SK-N-SH (cell line): ENCODE results near the gene FAM120B. TPM values are rescaled to one million over a fixed set of nuclear protein-coding genes. Genes with fewer than 3 reads are reported as not detected.

Experiments
- CTCF ChIA-PET: fragments of 300-600, 350-600 bp; formaldehyde crosslinking; extraction: SDS; loops from one replicate; lab custom pipeline; 2021; lab: Yijun Ruan, JAX
- POLR2A ChIA-PET: fragments of 350-600 bp; sonication (Branson Sonifier 250); formaldehyde crosslinking; extraction: SDS; loops from one replicate; lab custom pipeline; 2020; ENCODE audit warnings: antibody characterized with exemption, inconsistent platforms; lab: Yijun Ruan, JAX
- DNase-seq: peaks from one replicate; pipeline ENCODE4 v3.0.0; 2012
- H2AFZ ChIP-seq: fragments of 200-600 bp; sonication (generic); 2 replicates; pipeline ENCODE4 v1.8.1; 2016; ENCODE audit warnings: antibody characterized with exemption, mild to moderate bottlenecking, low read depth
- H3F3A ChIP-seq: fragments of 200-600 bp; sonication (generic); replicated peaks from 2 replicates; pipeline ENCODE3; 2016; ENCODE audit warnings: antibody characterized with exemption, mild to moderate bottlenecking; ENCODE audit not compliant: insufficient read depth
- H3K27ac ChIP-seq, 2 experiments: fragments of 200-500 bp in 1 of 2; fragments of 200-600 bp in 1 of 2; sonication (Bioruptor generic) in 1 of 2; sonication (generic), shearing (Covaris generic) in 1 of 2; 2 replicates each; pipeline versions ENCODE4 v1.5.1 to v1.6.1; 2014 to 2016; ENCODE audit warnings: low read depth in 2 of 2, inconsistent platforms in 1 of 2, low read length in 1 of 2, mild to moderate bottlenecking in 1 of 2, mixed read lengths in 1 of 2
- H3K27me3 ChIP-seq: fragments of 200-600 bp; sonication (generic), shearing (Covaris generic); 2 replicates; pipeline ENCODE4 v1.6.1; 2016; ENCODE audit warnings: mixed run types; ENCODE audit not compliant: insufficient read depth
- H3K36me3 ChIP-seq, 2 experiments: fragments of 200-500 bp in 1 of 2; fragments of 200-600 bp in 1 of 2; sonication (Bioruptor generic) in 1 of 2; sonication (generic) in 1 of 2; replicated peaks in 1 of 2; 2 replicates each; pipeline versions ENCODE3 to v1.5.1; 2014 to 2016; ENCODE audit warnings: low read length in 1 of 2, mild to moderate bottlenecking in 1 of 2; ENCODE audit not compliant: insufficient read depth in 2 of 2, control insufficient read depth in 1 of 2
- H3K4me1 ChIP-seq, 2 experiments: fragments of 200-500 bp in 1 of 2; fragments of 200-600 bp in 1 of 2; sonication (Bioruptor generic) in 1 of 2; sonication (generic), shearing (Covaris generic) in 1 of 2; 2 replicates each; pipeline versions ENCODE4 v1.5.1 to v1.6.1; 2014 to 2016; ENCODE audit warnings: low read depth in 1 of 2, low read length in 1 of 2, mixed run types in 1 of 2; ENCODE audit not compliant: insufficient read depth in 2 of 2, control insufficient read depth in 1 of 2
- H3K4me2 ChIP-seq: fragments of 200-600 bp; sonication (generic), shearing (Covaris generic); 2 replicates; pipeline ENCODE4 v1.6.1; 2017; ENCODE audit warnings: mixed run types
- H3K4me3 ChIP-seq, 2 experiments: fragments of 200-500 bp in 1 of 2; fragments of 200-600 bp in 1 of 2; sonication (Bioruptor generic) in 1 of 2; sonication (generic), shearing (Covaris generic) in 1 of 2; 2 replicates each; pipeline versions ENCODE4 v1.5.1 to v1.8.1; 2014 to 2016; ENCODE audit warnings: low read depth in 2 of 2, inconsistent platforms in 1 of 2, low read length in 1 of 2, mild to moderate bottlenecking in 1 of 2, mixed read lengths in 1 of 2, moderate library complexity in 1 of 2
- H3K79me2 ChIP-seq: fragments of 200-600 bp; sonication (generic); 2 replicates; pipeline ENCODE4 v1.8.1; 2017; ENCODE audit warnings: mild to moderate bottlenecking; ENCODE audit not compliant: insufficient read depth
- H3K9ac ChIP-seq: fragments of 200-600 bp; sonication (generic); 2 replicates; pipeline ENCODE4 v1.6.1; 2017; ENCODE audit warnings: mixed run types
- H3K9me2 ChIP-seq: fragments of 200-600 bp; sonication (generic); 2 replicates; pipeline ENCODE4 v1.6.1; 2017; ENCODE audit warnings: mixed run types
- H3K9me3 ChIP-seq: fragments of 200-600 bp; sonication (generic); 2 replicates; pipeline ENCODE4 v1.6.1; 2017; ENCODE audit warnings: mixed run types, mild to moderate bottlenecking, moderate library complexity
- H4K20me1 ChIP-seq: fragments of 200-600 bp; sonication (generic); 2 replicates; pipeline ENCODE4 v1.6.1; 2017; ENCODE audit warnings: mild to moderate bottlenecking, mixed run types; ENCODE audit not compliant: insufficient read depth
- ELF1 ChIP-seq: IDR thresholded peaks from 2 replicates; pipeline ENCODE4 v1.4.0; 2012
- FOXM1 ChIP-seq: IDR thresholded peaks from 2 replicates; pipeline ENCODE4 v1.4.0; 2012; ENCODE audit warnings: low read depth, mild to moderate bottlenecking
- GATA2 ChIP-seq: sonication (generic); formaldehyde crosslinking; IDR thresholded peaks from 2 replicates; pipeline ENCODE4 v1.5.0; 2020; ENCODE audit warnings: mild to moderate bottlenecking, missing genetic modification reagents
- IRF3 ChIP-seq: fragments of 150-350 bp; IDR thresholded peaks from 2 replicates; pipeline ENCODE4 v1.6.1; 2016; ENCODE audit warnings: mild to moderate bottlenecking, low read depth, low read length
- MEF2A ChIP-seq: IDR thresholded peaks from 2 replicates; pipeline ENCODE4 v1.4.0; 2012; ENCODE audit warnings: low read depth, borderline replicate concordance
- NFIC ChIP-seq: IDR thresholded peaks from 2 replicates; pipeline ENCODE4 v1.4.0; 2012; ENCODE audit warnings: borderline replicate concordance
- RXRA ChIP-seq: IDR thresholded peaks from 2 replicates; pipeline ENCODE4 v1.4.0; 2012; ENCODE audit warnings: low read depth, mild to moderate bottlenecking, borderline replicate concordance
- TAF1 ChIP-seq: IDR thresholded peaks from 2 replicates; pipeline ENCODE4 v1.6.1; 2012; ENCODE audit warnings: low read depth, mild to moderate bottlenecking, low read length, moderate library complexity, borderline replicate concordance
- TCF12 ChIP-seq: IDR thresholded peaks from 2 replicates; pipeline ENCODE4 v1.4.0; 2012
- TEAD4 ChIP-seq: IDR thresholded peaks from 2 replicates; pipeline ENCODE4 v1.4.0; 2012; ENCODE audit warnings: mild to moderate bottlenecking, borderline replicate concordance; ENCODE audit not compliant: insufficient read depth
- YY1 ChIP-seq: IDR thresholded peaks from 2 replicates; pipeline ENCODE4 v1.4.0; 2012; ENCODE audit warnings: low read depth, mild to moderate bottlenecking
- ZBTB33 ChIP-seq: IDR thresholded peaks from 2 replicates; pipeline ENCODE4 v1.4.0; 2012; ENCODE audit warnings: low read depth, borderline replicate concordance
- WGBS: methylation state at CpG from one replicate; pipeline ENCODE4 v1.1.6; 2017; ENCODE audit warnings: low lambda C conversion rate; 5-methylcytosine and 5-hydroxymethylcytosine counted together
- polyA plus RNA-seq, 3 experiments: library from polyadenylated mRNA; depleted of rRNA; stranded (reverse); fragments of >200 nt; gene quantifications; 2 replicates each; pipeline ENCODE4 v1.2.3, GENCODE V29; 2012
- TF ChIP-seq, protein P1 (sequence below): IDR thresholded peaks from 2 replicates; pipeline ENCODE4 v1.4.0; 2012; ENCODE audit warnings: low read depth, borderline replicate concordance
- TF ChIP-seq, protein P2 (sequence below): IDR thresholded peaks from 2 replicates; pipeline ENCODE4 v1.6.1; 2012; ENCODE audit warnings: mild to moderate bottlenecking, low read depth, low read length, moderate library complexity

FAM120B gene
- polyA plus RNA-seq, 1 of the 3 experiments (the other 2 are of a cell fraction) = 7.7 TPM

GRCh38 chr6:170284126-170284773, 22.3 kb upstream of the FAM120B start:
- no peak overlapping the region for H3K27ac ChIP-seq
- H3K9me2 ChIP-seq = no peaks in the 10 kb centered on the region
- H3K9ac ChIP-seq = no peak overlapping the region
- WGBS = 58% methylated on average over 7 of the region's 15 CpGs
- no peaks in the 10 kb centered on the region for H3F3A ChIP-seq
- TF ChIP-seq TEAD4 = no peak
- no peak for TF ChIP-seq NFIC
- TF ChIP-seq MEF2A = no peak
- TF ChIP-seq RXRA = no peak
- TF ChIP-seq, protein P1, sequence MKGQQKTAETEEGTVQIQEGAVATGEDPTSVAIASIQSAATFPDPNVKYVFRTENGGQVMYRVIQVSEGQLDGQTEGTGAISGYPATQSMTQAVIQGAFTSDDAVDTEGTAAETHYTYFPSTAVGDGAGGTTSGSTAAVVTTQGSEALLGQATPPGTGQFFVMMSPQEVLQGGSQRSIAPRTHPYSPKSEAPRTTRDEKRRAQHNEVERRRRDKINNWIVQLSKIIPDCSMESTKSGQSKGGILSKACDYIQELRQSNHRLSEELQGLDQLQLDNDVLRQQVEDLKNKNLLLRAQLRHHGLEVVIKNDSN = no peak
- TF ChIP-seq, protein P2, sequence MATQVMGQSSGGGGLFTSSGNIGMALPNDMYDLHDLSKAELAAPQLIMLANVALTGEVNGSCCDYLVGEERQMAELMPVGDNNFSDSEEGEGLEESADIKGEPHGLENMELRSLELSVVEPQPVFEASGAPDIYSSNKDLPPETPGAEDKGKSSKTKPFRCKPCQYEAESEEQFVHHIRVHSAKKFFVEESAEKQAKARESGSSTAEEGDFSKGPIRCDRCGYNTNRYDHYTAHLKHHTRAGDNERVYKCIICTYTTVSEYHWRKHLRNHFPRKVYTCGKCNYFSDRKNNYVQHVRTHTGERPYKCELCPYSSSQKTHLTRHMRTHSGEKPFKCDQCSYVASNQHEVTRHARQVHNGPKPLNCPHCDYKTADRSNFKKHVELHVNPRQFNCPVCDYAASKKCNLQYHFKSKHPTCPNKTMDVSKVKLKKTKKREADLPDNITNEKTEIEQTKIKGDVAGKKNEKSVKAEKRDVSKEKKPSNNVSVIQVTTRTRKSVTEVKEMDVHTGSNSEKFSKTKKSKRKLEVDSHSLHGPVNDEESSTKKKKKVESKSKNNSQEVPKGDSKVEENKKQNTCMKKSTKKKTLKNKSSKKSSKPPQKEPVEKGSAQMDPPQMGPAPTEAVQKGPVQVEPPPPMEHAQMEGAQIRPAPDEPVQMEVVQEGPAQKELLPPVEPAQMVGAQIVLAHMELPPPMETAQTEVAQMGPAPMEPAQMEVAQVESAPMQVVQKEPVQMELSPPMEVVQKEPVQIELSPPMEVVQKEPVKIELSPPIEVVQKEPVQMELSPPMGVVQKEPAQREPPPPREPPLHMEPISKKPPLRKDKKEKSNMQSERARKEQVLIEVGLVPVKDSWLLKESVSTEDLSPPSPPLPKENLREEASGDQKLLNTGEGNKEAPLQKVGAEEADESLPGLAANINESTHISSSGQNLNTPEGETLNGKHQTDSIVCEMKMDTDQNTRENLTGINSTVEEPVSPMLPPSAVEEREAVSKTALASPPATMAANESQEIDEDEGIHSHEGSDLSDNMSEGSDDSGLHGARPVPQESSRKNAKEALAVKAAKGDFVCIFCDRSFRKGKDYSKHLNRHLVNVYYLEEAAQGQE = no peak
- no peak for TF ChIP-seq YY1
- TF ChIP-seq FOXM1 = no peak
- TF ChIP-seq TAF1 = no peak
- no peak for TF ChIP-seq GATA2 (CRISPR knock-in tag)
- no peaks in the 10 kb centered on the region for H3K36me3 ChIP-seq
- POLR2A ChIA-PET = no interaction called here
- no peak overlapping the region for H2AFZ ChIP-seq
- H3K4me1 ChIP-seq = peaks cover 0 to 17% of the 10 kb centered on the region in 2 experiments; a peak in 2 of 4 replicates
- no peaks in the 10 kb centered on the region for H3K9me3 ChIP-seq
- no peak overlapping the region for H3K4me2 ChIP-seq
- no peak overlapping the region for H3K4me3 ChIP-seq
- DNase-seq = no peak
- H3K27me3 ChIP-seq = peaks cover 30% of the 10 kb centered on the region; the same call in 1 of the 2 replicates
- CTCF ChIA-PET = interaction anchor here (1.4 to 2.9 kb wide), 2 partner anchors 238 to 452 kb away, joined by 4 to 18 read pairs; no protein-coding TSS in a partner anchor
- no peaks in the 10 kb centered on the region for H4K20me1 ChIP-seq
- H3K79me2 ChIP-seq = no peaks in the 10 kb centered on the region

DNA sequence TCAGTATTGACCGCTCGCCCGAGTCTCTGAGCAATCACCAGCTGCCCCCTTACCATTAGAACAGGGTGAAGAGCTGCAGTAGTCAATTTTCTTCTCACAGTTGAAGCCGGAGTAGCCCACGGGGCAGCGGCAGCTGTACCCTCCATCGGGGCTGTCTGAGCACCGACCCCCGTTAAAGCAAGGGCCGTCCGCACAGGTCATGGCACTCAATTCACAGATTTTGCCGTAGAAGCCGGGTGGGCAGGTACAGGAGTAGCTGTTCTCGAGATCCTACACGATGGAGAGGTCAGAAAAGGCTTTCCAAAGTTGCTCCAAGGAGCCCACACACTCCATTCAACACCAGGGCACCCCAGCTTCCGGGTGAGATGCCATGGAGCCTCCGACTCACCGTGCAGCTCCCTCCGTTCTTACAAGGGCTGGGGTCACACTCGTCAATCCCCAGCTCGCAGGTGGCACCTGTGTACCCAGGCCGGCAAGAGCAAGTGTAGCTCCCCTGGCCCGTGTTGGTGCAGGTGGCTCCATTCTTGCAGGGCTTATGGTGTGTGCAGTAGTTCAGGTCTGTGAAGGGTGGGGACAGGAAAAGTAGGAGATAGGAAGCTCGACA, 21.6 kb upstream of the FAM120B start:
- CTCF ChIA-PET = interaction anchor here (1.4 to 2.9 kb wide), 2 partner anchors 237 to 453 kb away, joined by 4 to 18 read pairs; no protein-coding TSS in a partner anchor

More for the DNA sequence above, 21.6 kb upstream of the FAM120B start:
- no peak overlapping the region for H2AFZ ChIP-seq
- POLR2A ChIA-PET = no interaction called here
- no peaks in the 10 kb centered on the region for H3K36me3 ChIP-seq
- peaks cover 0 to 21% of the 10 kb centered on the region in 2 experiments; a peak in 2 of 4 replicates for H3K4me1 ChIP-seq
- 63% methylated on average over 15 of the region's 24 CpGs for WGBS
- H3K27me3 ChIP-seq = peaks cover 37% of the 10 kb centered on the region; the same call in 1 of the 2 replicates
- no peaks in the 10 kb centered on the region for H3K9me2 ChIP-seq
- no peak overlapping the region for H3K9ac ChIP-seq
- no peaks in the 10 kb centered on the region for H3F3A ChIP-seq
- H3K4me3 ChIP-seq = no peak overlapping the region
- no peaks in the 10 kb centered on the region for H4K20me1 ChIP-seq
- TF ChIP-seq ELF1 (no peak), ZBTB33 (no peak), IRF3 (no peak), TCF12 (no peak), GATA2 (CRISPR knock-in tag) (no peak), MEF2A (no peak), TAF1 (no peak)
- TF ChIP-seq, protein P2 = no peak
- no peaks in the 10 kb centered on the region for H3K79me2 ChIP-seq
- H3K9me3 ChIP-seq = no peaks in the 10 kb centered on the region
- H3K4me2 ChIP-seq = no peak overlapping the region
- H3K27ac ChIP-seq = no peak overlapping the region
- no peak for DNase-seq
